Tongue (tissue), 2 donors: ENCODE results near the gene SLC25A29. TPM values are rescaled to one million over a fixed set of nuclear protein-coding genes. Genes with fewer than 3 reads are reported as not detected.
"Not testable (repeated sequence)": the region's sequence is repeated elsewhere in the genome, so short reads cannot be mapped to it uniquely, and the experiment has no call there.

Experiments used
- DNase-seq: peaks from one replicate; pipeline ENCODE4 v3.0.0-alpha.2; 2015
- total RNA-seq: library from RNA; depleted of rRNA; stranded (reverse); fragments of >200 nt; gene quantifications from one replicate; pipeline ENCODE4 v1.2.3, GENCODE V29; 2014

The SLC25A29 gene
- total RNA-seq, 1 donor from 2014 or later: 39.6 TPM

DNA sequence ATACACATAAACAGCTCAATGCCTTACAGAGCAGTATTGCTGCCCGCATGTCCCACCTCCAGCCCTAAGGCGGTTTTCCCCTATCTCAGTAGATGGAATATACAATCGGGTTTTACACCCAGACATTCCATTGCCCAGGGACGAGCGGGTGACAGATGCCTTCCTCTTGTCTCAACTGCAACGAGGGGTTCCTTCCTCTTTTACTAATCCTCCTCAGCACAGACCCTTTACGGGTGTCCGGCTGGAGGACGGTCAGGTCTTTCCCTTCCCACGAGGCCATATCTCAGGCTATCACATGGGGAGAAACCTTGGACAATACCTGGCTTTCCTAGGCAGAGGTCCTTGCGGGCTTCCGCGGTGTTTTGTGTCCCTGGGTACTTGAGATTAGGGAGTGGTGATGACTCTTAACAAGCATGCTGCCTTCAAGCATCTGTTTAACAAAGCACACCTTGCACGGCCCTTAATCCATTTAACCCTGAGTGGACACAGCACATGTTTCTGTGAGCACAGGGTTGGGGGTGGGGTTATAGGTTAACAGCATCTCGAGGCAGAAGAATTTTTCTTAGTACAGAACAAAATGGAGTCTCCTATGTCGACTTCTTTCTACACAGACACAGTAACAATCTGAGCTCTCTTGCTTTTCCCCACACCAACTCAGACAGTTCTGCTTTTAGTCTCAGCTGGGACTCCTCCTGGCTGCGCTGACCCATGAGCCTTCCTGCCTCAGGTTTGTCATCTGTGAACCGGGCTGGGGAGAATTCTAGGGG, 6.0 kb upstream of the SLC25A29 start:
- DNase-seq: not testable (repeated sequence)

DNA sequence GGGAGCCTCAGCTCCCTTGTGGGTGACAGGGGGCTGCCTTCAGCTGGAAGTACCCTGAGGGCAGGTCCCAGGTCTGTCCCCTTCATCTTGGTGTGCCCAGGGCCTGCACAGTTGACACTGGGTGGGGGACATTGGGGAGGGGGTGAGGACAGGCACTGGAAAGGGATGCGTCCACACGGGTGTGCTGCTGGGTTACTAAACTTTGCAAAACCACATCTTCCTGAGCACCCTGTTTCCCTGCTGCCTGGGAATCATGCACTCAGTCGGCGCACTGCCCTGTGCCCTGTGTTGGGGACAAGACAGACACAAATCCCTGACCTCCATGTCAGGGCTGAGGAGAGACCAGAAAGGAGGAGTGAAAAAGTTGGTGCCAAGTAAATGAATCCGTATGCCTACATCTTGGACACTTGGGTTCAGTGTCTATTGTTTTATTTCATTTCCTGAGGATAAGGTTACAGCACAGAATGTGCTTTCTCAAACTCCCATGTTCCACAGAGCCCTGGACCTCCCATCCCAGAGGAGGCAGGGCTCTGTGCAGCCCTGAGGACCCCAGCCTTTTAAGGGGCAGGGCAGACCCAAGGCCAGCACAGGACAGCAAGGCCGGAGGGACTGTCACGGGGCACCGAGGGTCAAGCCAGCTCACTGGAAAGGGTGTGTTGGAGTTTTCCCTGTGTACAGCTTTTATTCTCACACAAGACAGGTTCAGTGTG, 2.9 kb upstream of the SLC25A29 start:
- DNase-seq: no peak

DNA sequence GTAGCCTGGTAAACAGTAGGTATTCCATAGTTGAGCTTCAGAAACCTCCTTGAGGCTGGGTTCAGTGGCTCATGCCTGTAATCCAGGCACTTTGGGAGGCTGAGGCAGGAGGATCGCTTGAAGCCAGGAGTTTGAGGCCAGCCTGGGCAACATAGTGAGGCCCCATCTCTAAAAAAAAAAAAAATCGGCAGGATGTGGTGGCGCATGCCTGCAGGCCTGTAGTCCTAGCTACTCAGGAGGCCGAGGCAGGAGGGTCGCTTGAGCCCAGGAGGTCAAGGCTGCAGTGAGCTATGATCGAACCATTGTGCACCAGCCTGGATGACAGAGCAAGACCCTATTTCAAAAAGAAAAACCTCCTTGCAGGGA, 2.2 kb upstream of the SLC25A29 start:
- not testable (repeated sequence) for DNase-seq

DNA sequence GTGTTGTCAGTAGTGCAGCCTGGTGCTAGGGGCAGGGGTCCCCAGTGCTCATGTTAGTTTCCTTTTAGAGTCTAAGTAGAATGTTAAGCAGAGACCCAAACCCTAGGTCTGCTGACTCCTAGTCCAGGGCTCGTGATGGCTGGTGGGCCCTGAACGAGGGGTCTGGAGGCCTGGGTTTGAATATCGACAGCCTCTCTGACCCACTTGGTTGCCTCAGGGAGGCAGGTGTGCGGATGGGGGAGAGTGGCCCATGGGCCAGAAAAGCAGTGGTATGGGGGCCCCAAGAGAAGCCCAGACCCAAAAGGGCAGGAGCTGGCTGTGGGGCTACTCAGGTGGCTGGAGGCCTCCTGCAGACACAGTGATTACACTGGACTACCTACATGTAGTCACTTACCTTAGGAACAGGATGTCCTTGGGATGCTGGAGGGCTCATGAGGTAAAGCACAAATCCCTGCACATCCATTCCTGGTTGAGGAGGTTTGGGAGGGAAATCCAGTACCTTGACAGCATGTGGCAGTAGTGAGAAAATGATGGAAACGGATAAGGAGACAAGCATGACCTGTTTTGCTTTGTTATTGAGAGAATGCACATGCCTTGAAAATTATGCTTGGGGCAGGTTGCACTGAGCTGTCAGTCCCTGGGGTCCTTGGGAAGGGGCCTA, 1.7 kb upstream of the SLC25A29 start:
- no peak for DNase-seq

DNA sequence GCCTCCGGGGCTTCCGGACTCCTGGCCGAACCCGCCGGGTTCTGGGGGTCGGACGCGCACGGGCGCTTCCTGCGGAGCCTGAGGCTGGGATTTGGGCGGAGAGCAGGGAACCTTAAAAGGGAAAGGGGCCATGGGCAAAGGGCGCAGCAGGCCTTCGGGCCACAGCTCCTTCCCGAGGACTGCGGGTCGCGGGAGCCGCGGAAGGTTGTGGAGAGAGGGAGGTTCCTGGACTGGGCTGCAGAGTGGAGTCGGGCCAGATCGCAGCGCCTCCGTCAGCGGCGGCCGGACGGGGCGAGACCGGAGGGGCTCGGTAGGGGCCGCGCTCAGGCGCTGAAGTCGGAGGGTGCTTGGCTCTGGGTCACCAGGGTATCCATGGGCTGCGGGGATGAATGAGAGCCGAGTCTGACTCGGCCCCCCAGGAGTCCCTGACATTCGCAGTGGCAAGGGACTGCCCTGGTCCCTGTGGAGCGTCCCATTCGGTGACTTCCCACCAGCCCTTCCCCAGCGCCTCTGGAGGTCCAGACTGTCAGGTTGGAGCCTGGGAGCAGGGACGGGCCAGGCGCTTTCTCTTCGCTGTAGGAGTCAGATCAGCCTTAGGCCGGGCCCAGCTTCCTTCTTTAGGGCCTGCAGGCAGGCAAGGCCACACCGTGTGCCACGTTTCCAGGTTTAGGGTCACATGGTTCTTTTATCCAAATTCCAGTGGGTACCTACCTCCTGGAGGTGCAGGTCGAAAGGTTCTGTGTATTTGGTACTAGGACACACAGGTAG, 938 bp upstream of the SLC25A29 start:
- DNase-seq: peak; percentile 34

DNA sequence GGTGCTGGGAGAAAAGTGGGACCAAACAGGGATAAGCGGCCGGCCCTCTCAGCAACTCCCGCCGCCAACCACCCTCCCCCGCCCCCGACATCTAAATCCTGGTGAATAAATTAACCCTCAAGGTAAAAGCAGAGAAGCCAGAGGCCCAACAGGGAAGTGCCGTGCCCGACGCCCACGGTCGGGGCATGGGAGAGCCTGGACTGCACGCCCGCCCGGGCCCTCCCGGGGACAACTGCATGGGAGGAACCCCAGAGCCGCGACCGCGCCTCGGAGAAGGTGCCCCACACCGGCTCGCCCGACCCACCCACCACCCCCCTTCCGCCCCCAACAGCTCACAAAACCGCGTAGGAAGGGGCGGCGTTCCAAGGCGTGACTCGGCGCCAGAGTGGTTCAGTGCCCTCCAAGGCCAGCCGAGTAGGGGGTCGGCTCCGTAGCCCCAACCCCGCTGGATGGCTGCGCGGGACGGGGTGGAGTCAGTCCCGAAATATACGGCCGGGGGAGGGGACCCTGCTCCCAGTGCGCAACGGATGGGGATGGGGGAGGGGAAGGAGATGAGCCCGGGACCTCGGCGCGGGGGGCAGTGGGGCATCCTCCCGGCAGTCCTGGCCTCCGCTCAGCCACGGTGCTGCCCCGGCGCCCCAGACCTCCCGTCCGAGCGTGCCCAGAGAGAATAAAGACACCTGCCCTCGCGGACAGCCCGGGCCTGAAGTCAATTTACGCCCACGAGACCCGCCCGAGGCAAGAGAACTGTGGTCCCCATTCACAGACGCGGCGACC, 732 bp downstream of the SLC25A29 start:
- no peak for DNase-seq

DNA sequence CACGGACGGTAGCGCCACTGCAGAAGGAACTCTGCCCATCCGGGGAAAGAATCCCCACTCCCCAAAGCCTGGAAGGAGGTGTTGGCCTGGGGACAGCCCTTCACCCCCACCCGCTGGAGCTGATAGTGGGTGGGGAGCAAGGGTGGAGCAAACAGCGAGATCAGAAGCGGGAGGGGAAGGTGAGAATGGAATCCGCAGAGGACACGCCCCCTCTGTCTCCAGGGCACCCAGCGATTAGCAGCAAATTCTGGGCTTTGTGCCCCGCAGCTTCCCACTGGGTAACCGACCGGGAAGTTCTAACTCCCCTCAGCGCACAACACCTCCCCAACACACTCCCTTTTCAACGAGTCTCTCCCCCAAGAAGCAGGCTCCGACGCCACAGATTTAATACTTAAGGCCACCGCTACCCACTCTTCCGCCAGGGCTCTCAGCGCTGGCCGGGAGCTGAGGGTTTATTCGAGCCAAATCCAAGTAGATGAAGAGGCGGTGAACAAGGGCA, 1.4 kb downstream of the SLC25A29 start:
- peak; percentile 51 for DNase-seq

DNA sequence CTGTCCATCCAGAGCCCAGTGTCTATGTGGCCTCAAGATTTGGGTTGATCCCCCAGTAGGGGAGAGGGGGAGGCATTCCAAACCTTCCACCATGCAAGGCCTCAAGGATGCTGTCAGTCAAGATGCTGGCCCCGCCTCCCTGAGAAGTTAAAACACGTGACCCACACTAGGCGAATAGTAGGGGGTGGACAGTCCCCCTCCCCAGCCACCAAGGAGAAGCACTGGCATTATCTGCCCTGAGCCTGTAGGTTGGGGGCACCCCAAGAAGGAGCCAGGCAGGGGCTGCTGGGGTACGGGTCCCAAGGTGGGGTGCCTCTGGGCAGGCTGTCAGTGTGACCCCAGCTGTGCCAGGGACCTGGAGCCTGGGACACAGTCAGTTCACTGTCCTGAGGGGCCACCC, 2.3 kb downstream of the SLC25A29 start:
- DNase-seq: no peak

DNA sequence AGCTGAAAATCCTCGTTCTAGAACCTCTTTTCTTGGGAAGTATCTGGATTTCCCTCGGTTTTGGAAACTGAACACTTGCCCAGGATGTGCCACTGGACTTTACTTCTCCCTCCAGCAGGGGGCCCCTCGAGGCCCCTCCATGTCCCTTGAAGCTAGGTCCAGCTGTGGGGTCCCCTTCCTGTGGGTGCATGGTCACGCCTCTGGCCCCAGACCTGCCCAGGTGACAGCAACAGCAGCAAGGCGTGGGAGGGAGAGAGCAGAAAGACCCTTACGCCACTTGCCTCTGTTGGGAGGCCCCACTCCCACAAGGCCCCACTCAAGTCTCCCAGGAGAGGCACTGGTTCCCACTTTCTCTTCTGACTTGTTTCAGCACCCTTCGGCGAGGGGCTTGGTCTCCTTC, 3.1 kb downstream of the SLC25A29 start:
- no peak for DNase-seq

DNA sequence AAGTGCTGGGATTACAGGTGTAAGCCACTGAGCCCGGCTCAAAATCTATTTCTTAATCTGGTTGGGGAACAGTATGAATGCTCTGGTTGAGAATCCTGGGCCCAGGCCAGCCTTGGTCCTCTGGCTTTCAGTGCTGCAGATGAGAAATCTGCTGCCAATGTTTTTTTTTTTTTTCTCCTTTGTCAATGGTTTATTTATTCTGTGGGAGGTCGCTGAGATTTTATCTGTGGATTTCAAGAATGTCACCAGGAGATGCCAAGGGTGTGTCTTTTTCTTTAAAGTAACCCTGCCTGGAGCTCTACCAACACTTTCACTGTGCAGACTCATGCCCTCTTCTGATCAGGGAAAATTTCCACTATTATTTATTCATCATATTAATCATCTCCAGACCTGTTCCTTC, 3.6 kb downstream of the SLC25A29 start:
- DNase-seq: no peak

DNA sequence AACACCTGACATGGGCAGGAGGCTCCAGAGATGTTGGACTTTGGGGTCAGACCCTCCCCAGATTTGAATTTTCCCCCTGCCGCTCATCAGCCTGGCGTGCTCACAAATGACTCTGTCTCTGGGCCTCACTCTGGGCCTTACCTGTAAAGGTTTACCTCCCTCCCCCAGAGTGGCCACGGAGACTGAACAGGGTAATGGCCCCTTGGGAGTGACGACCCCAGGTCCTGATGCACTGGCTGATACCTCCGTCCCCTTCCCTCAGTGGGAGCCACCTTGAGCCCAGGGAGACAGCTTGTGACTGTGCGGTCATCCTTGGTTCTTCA, 7.0 kb downstream of the SLC25A29 start:
- no peak for DNase-seq

DNA sequence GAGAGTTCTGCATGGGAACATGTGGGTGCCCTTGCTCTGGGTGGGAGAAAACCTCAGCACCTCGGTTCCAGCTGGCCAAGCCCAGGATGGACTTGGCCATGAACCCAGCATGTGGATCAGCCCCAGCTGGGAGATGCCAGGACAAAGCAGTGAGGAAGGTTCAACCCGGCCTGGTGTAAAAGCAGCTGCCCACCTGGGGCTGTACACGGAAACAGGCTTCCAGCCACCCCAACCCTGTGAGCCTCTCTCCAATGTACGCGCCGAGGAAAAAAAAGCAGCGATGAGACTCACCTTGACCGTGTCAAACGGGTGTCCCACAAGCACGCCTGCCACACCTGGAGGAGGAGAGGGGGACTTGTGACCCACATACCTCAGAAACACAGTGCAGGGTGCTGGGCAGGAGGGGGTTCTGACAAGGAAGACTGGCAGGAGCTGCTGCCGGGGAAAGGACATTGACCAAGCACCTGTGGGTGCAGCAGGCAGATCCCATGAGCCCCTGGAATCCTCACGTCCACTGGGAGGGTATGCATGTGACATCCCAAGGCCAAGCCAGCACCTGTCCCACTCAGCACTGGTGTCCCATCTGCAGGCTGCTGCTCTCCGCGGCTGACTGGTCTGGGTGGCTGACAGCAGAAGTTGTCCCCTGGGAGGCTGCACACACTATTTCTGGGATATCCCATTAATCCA, 7.5 kb downstream of the SLC25A29 start:
- no peak for DNase-seq

DNA sequence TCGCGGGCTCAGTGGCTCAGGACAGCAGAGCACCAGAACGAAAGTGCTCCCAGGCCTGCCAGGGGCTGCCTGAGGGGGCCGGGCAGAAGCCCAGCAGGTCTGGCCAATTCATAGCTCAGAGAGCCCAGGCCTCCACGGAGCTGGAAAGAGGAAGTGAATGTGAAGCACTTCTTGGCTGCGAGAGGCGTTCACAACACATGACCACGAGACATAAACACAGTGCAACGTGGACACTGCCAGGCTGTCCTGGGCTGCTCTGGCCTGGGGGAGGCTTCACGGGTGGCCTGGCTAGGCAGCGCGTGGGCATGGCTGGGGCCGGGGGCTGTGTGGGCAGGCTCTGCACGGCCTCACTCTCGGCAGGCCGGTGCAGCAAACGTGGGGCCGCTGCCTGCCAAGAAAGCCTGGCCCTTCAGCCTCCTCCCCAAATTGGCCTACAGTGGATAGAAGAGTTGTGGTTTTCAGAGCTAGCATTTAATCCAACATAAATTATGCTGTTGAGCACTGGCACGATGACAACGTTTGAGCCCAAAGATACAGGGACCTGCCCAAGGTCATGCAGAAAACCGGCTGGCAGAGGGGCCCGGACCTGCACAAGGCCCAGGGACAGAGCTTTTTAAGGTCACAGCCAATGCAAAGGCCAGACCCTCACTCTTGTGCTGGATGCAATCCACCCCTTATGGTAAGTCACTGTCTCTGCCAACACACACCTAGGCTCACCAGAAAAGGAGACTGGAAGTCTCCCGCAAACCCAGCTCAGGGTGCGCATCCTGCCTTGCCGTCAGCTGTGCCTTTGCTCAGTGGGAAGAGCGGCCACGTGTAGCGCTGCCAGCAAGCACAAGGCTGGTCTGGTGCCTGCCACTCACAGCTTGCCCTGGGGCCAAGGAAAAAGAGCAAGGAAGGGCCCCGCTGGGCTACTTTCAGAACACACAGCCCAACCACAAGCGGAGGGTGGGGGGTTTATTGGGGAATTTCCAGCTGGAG, 8.6 kb downstream of the SLC25A29 start:
- peak; percentile 78 for DNase-seq

DNA sequence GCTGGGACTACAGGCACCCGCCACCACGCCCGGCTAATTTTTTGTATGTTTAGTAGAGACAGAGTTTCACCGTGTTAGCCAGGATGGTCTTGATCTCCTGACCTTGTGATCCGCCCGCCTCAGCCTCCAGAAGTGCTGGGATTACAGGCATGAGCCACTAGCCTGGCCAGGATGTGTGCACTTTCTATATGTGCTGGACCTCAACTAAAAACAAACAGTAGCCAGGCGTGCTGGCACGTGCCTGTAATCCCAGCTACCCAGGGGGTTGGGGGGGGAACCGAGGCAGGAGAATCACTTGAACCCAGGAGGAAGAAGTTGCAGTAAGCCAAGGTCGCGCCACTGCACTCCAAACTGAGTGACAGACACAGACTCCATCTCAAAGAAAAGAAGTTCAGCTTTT, 9.5 kb downstream of the SLC25A29 start:
- not testable (repeated sequence) for DNase-seq

DNA sequence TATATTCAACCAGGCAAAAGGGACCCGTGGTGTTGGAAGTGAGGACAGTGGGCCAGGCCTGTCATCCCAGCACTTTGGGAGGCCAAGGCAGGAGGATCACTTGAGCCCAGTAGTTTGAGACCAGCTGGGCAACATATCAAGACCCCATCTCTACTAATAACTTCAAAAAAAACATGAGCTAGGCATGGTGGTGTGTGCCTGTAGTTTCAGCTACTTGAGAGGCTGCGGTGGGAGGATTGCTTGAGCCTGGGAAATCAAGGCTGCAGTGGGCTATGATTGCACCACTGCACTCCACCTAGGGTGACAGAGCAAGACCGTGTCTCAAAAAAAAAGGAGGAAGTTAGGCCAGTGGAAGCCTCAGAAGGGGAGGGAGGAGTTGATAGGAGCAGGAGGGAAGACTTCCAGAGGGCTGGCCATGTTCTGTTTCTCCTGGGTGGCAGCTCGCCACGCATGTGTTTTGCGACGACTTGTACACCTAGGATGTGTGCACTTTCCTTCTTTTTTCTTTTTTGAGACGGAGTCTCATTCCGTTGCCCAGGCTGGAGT, 10.1 kb downstream of the SLC25A29 start:
- no peak for DNase-seq

DNA sequence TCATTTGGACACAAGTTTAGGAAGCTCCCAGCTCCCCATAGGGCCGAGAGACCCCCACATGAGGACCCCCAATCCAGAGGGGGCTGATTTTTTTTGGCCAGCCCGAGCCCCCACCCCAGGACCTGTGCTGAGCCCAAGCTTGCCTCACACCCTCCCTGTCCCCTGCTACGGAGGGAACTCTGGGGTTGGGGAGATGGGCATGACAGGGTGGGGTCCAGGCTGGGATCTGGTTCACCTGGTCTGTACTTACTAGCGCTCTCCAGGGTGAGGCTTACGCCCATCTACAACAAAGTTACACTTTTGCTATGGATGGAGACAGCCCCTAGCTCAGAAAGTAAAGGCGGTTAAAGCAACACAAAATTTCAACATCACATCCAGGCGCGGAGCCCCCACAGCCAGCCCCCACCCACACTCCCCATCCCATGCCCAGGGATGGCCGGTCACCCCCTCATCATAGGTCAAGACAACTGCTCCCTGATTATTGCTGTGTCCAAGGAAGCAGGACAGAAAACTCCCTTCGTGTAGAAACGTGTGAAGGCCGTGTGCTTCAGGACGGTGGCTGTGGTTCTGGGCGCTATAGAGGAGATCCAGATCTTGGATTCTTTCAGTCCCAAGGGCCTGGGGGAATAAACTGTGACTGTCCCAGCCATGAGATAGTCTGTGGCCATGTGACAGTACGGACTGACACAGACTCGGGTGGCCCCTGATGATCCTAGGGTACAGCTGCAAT, 10.7 kb downstream of the SLC25A29 start:
- no peak for DNase-seq

DNA sequence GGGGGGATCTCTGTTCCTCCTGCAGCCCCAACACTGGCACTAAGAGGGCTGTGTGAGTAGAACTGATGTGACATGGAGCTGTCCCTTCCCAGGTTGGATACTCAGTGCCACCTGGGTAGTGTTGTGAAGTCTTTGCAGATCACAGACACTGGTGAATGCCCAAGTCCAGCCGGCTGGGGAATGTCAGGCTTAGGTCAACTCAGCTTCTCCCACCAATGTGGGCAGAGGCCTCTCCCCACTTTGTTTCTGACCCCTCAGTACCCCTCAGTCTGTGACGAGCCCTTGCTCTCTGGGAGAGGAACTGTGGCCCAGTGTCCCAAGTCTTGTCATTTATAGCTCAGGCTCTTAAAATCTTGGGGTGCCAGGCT, 11.3 kb downstream of the SLC25A29 start:
- no peak for DNase-seq

DNA sequence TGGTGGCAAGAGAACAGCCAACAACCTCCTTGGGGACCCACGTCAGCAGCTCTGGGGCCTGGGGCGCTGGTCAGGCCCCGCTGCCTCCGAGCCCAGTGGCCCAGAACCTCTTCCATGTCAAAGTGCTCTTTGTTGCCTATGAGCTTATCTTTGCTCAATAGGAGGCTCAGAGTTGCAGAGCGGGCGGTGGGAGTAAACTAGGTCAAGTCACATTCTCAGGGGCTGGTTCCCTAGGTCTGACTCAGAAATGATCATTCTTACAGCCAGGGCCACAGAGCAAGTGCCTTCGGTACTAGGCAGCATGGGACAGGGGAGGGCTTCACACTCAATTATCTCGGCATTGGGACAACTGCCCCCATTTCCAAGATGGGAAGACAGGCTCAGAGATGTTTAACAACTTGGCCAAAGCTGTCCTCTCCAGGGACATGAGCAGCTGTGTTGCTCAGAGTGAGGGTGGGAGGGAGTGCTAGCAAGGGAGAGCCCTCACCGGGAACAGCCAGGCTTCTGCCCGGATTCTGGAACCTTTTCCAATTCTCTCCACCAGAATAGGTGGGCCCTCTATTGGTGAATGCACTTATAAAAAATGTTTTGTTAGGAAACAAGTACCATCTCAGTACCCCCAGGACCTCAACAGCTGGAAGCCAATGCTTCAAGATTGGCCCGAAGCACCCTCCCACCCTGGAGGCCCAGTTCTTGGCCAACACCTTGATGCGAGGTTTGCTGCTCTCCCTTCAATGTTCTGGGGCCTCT, 11.9 kb downstream of the SLC25A29 start:
- DNase-seq: no peak
